HepG2 (cell line): ENCODE measurements around the gene PIM1. TPM values are rescaled to one million over a fixed set of nuclear protein-coding genes. Genes with fewer than 3 reads are reported as not detected.

Source experiments
- ATF5 ChIP-seq: sonication (generic); formaldehyde crosslinking; IDR thresholded peaks from 2 replicates; pipeline ENCODE4 v1.4.0; 2020; ENCODE audit warnings: mild to moderate bottlenecking, low read depth, missing genetic modification reagents
- ELF1 ChIP-seq: sonication (generic); formaldehyde crosslinking; IDR thresholded peaks from 2 replicates; pipeline ENCODE4 v1.4.0; 2020; ENCODE audit warnings: missing genetic modification reagents
- GABPA ChIP-seq, 2 experiments: IDR thresholded peaks; 2 replicates each; pipeline ENCODE4 v1.6.1; 2011 to 2016; ENCODE audit warnings: low read depth in 2 of 2, low read length in 1 of 2, missing biosample characterization in 1 of 2, missing genetic modification characterization in 1 of 2
- MAZ ChIP-seq, 2 experiments: sonication (generic) in 1 of 2; formaldehyde crosslinking in 1 of 2; IDR thresholded peaks; 2 replicates each; pipeline versions ENCODE4 v1.5.0 to v1.6.1; 2012 to 2020; ENCODE audit warnings: low read depth in 2 of 2, mild to moderate bottlenecking in 2 of 2, borderline replicate concordance in 1 of 2, improper control_type of control experiment in 1 of 2, low read length in 1 of 2, missing genetic modification reagents in 1 of 2, moderate library complexity in 1 of 2
- NCOA2 ChIP-seq: sonication (generic); formaldehyde crosslinking; IDR thresholded peaks from 2 replicates; pipeline ENCODE4 v1.8.0; 2022; ENCODE audit warnings: inconsistent platforms
- NR3C1 ChIP-seq: sonication (generic); formaldehyde crosslinking; IDR thresholded peaks from 2 replicates; pipeline ENCODE4 v1.4.0; 2020; ENCODE audit warnings: missing genetic modification reagents
- ONECUT2 ChIP-seq: sonication (generic); formaldehyde crosslinking; IDR thresholded peaks from 2 replicates; pipeline ENCODE4 v1.4.0; 2020; ENCODE audit warnings: missing genetic modification reagents
- RBFOX2 ChIP-seq: fragments of 200-400 bp; formaldehyde crosslinking; IDR thresholded peaks from 2 replicates; pipeline ENCODE4 v1.6.1; 2017; ENCODE audit warnings: low read depth, mild to moderate bottlenecking, low read length
- SNAI1 ChIP-seq: sonication (generic); formaldehyde crosslinking; IDR thresholded peaks from 2 replicates; pipeline ENCODE4 v1.5.0; 2020; ENCODE audit warnings: mild to moderate bottlenecking, missing genetic modification reagents, borderline replicate concordance
- ZBTB40 ChIP-seq, 2 experiments: fragments of 450-650 bp in 1 of 2; sonication (generic) in 1 of 2; formaldehyde crosslinking in 1 of 2; IDR thresholded peaks; 2 replicates each; pipeline versions ENCODE4 v1.6.1 to v1.8.0; 2016 to 2022; ENCODE audit warnings: antibody characterized with exemption in 1 of 2, mild to moderate bottlenecking in 1 of 2, missing genetic modification reagents in 1 of 2
- ZC3H13 ChIP-seq: sonication (generic); formaldehyde crosslinking; IDR thresholded peaks from 2 replicates; pipeline ENCODE4 v1.8.1; 2023; ENCODE audit warnings: mild to moderate bottlenecking, missing genetic modification reagents, moderate library complexity
- ZMYM4 ChIP-seq: sonication (generic); formaldehyde crosslinking; IDR thresholded peaks from 2 replicates; pipeline ENCODE4 v1.8.1; 2023; ENCODE audit warnings: mild to moderate bottlenecking, missing genetic modification reagents
- ZNF124 ChIP-seq: sonication (generic); formaldehyde crosslinking; IDR thresholded peaks from 2 replicates; pipeline ENCODE4 v1.4.0; 2020; ENCODE audit warnings: missing genetic modification reagents
- ZNF292 ChIP-seq: sonication (generic); formaldehyde crosslinking; IDR thresholded peaks from 2 replicates; pipeline ENCODE4 v1.8.1; 2022; ENCODE audit warnings: mild to moderate bottlenecking, low read depth, missing genetic modification reagents, borderline replicate concordance
- ZNF580 ChIP-seq: IDR thresholded peaks from 2 replicates; pipeline ENCODE4 v1.6.1; 2016; ENCODE audit warnings: low read depth, borderline replicate concordance
- polyA plus RNA-seq, 8 experiments: library from polyadenylated mRNA; depleted of rRNA in 3 of 8; stranded (reverse) in 7 of 8; unstranded in 1 of 8; fragments of >200 nt; fragmentation: Illumina TruSeq in 4 of 8; extraction: Trizol in 4 of 8; gene quantifications; 2 replicates each; pipeline versions ENCODE4 v1.2.1 to v1.2.3, GENCODE V29; 2011 to 2016; ENCODE audit warnings: low read depth in 4 of 8, missing spikeins in 1 of 8, mixed read lengths in 1 of 8; ENCODE audit not compliant: insufficient read depth in 1 of 8
- total RNA-seq, 5 experiments: library from RNA; depleted of rRNA; stranded (reverse); fragments of >200 nt; fragmentation: Illumina TruSeq; extraction: Trizol; gene quantifications; 2 replicates each; pipeline ENCODE4 v1.2.3, GENCODE V29; 2016; ENCODE audit warnings: low read depth in 1 of 5

Gene PIM1
- total and polyA plus RNA-seq, 2 of the 13 experiments (the other 11 are each of a cell fraction or from before 2014, with no cell fraction given), result 29.4 to 117 TPM

- TF ChIP-seq NCOA2 (CRISPR knock-in tag), result peak; percentile 58
- TF ChIP-seq ZBTB40 (IDR thresholded peaks at IDR 0.05), result no peak
- TF ChIP-seq ZBTB40 (CRISPR knock-in tag; IDR thresholded peaks at IDR 0.05), result 0 out of 2 replicates have a peak, but pooled peaks have one; percentile 11
- TF ChIP-seq RBFOX2, result no peak
- no peak for TF ChIP-seq ZMYM4 (CRISPR knock-in tag)
- TF ChIP-seq ZNF580 (CRISPR knock-in tag), result 0 out of 2 replicates have a peak, but pooled peaks have one; percentile 31
- peak; percentile 71; the same call in 1 of the 2 replicates for TF ChIP-seq MAZ (IDR thresholded peaks at IDR 0.05; ENCODE audit: borderline replicate concordance, low read depth, low read length)
- TF ChIP-seq MAZ (CRISPR knock-in tag; IDR thresholded peaks at IDR 0.05; ENCODE audit: low read depth), result peak; percentile 40; the same call in 1 of the 2 replicates
- no peak for TF ChIP-seq GABPA (IDR thresholded peaks at IDR 0.05; ENCODE audit: low read depth, low read length)
- peak; percentile 31; the same call in 1 of the 2 replicates for TF ChIP-seq GABPA (CRISPR knock-in tag; IDR thresholded peaks at IDR 0.05; ENCODE audit: low read depth)
- TF ChIP-seq NR3C1, result no peak
- no peak; the same call in 1 of the 2 replicates for TF ChIP-seq ZNF124
- TF ChIP-seq ELF1 (CRISPR knock-in tag), result peak; percentile 49; the same call in 1 of the 2 replicates
- no peak for TF ChIP-seq ZC3H13 (CRISPR knock-in tag)
- TF ChIP-seq ONECUT2 (CRISPR knock-in tag), result no peak
- TF ChIP-seq ZNF292, result peak; percentile 67; the same call in 1 of the 2 replicates
- TF ChIP-seq ATF5 (CRISPR knock-in tag), result no peak
- TF ChIP-seq SNAI1 (CRISPR knock-in tag), result 0 out of 2 replicates have a peak, but pooled peaks have one; percentile 60
These were observed 32.5 kb upstream of the PIM1 start (continued) for GRCh38 chr6:37137201-37138090.
